HG02642 (cell line): ENCODE data around the gene HECTD1.
"Not testable (repeated sequence)": the region's sequence is repeated elsewhere in the genome, so short reads cannot be mapped to it uniquely, and the experiment has no call there.

Experiments used
- ATAC-seq: cut with Tn5 transposase; IDR thresholded peaks from one replicate; pipeline ENCODE4 v1.9.1; 2021; ENCODE audit warnings: mild to moderate bottlenecking; ENCODE audit not compliant: unreplicated experiment, poor library complexity

HECTD1 gene

GRCh38 chr14:31060253-31060875 is 147.2 kb downstream of the HECTD1 start:
- ATAC-seq, result no peak

GRCh38 chr14:31059152-31059924 is 148.3 kb downstream of the HECTD1 start:
- no peak for ATAC-seq

- no peak for ATAC-seq
These were observed 149.8 kb downstream of the HECTD1 start for GRCh38 chr14:31057701-31058364.

DNA sequence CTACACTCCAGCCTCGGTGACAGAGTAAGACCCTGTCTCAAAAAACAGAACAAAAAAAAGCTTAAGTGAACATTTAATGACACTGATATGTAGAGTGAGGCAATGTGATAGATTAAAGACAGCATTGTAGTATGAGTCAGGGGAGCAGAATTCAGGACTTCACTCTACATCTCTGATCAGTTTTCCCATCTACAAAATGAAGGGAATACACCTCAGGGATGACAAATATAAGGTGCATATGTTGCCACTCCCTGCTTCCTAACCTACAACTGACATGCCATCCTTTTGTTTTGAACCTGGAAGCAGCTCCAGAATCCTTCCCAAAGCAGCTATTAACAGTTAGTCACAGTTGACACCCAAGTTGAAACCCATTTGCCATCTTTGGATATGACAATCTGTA is 150.6 kb downstream of the HECTD1 start:
- no peak for ATAC-seq

DNA sequence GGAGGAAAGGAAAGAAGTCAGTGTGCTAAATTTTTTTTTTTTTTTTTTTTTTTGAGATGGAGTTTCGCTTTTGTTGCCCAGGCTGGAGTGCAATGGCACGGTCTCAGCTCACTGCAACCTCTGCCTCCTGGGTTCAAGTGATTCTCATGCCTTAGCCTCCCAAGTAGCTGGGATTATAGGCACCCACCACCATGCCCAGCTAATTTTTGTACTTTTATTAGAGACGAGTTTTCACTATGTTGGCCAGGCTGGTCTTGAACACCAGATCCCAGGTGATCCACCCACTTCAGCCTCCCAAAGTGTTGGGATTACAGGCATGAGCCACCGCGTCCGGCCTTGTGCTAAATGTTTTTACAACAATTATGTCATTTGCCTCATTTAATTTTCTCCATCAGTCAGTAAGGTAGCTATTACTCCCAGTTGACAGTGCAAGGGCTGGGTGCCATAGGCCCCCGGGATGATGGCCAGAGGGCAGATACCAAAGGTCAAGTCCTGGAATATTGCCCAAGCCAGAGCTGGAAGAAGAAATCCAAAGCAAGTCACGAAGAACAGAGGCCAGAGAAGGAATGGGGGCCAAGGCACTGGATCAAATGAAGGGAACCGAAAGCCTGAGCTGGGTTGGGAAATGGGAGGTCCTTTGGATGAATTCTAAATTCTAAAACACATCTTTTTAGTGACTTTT is 154.5 kb downstream of the HECTD1 start:
- ATAC-seq, result not testable (repeated sequence)

DNA sequence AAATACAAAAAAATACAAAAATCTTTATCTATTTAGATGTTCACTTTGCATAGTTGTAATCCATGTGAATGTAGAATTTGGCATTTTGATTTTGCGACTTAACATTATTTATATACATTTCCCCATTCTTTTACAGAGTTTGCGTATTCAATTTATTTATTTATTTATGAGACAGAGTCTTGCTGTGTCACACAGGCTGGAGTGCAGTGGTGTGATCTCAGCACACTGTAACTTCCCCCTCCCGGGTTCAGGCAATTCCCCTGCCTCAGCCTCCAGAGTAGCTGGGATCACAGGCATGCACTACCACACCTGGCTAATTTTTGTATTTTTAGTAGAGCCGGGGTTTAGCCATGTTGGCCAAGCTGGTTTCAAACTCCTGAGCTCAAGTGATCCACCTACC is 156.1 kb downstream of the HECTD1 start:
- no peak for ATAC-seq

- ATAC-seq, result no peak
These were observed 156.6 kb downstream of the HECTD1 start for GRCh38 chr14:31051023-31051422.
